Suprapubic skin (tissue), 3 donors: ENCODE measurements around the gene NPAS3.

Experiments used
- POLR2A ChIP-seq, 2 donors: fragments of 450-650 bp; IDR thresholded peaks; one replicate each; pipeline ENCODE4 v1.6.1; 2017; ENCODE audit warnings: antibody characterized with exemption in 2 of 2, mild to moderate bottlenecking in 2 of 2, moderate library complexity in 2 of 2
- TF ChIP-seq, protein P1 (sequence below), 2 donors: fragments of 200-600 bp in 1 of 2; fragments of 450-650 bp in 1 of 2; sonication (generic) in 1 of 2; IDR thresholded peaks; one replicate each; pipeline ENCODE4 v1.5.1; 2016 to 2019; ENCODE audit warnings: antibody characterized with exemption in 2 of 2, mild to moderate bottlenecking in 1 of 2, moderate library complexity in 1 of 2

GRCh38 chr14:33837943-33838683 lies 899.4 kb downstream of the NPAS3 start:
- TF ChIP-seq POLR2A (IDR thresholded peaks at IDR 0.05): no peak
- TF ChIP-seq, protein P1, sequence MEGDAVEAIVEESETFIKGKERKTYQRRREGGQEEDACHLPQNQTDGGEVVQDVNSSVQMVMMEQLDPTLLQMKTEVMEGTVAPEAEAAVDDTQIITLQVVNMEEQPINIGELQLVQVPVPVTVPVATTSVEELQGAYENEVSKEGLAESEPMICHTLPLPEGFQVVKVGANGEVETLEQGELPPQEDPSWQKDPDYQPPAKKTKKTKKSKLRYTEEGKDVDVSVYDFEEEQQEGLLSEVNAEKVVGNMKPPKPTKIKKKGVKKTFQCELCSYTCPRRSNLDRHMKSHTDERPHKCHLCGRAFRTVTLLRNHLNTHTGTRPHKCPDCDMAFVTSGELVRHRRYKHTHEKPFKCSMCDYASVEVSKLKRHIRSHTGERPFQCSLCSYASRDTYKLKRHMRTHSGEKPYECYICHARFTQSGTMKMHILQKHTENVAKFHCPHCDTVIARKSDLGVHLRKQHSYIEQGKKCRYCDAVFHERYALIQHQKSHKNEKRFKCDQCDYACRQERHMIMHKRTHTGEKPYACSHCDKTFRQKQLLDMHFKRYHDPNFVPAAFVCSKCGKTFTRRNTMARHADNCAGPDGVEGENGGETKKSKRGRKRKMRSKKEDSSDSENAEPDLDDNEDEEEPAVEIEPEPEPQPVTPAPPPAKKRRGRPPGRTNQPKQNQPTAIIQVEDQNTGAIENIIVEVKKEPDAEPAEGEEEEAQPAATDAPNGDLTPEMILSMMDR (IDR thresholded peaks at IDR 0.05): no peak
